Breast epithelium (tissue), 4 donors: ENCODE measurements around the gene LENG8. TPM values are rescaled to one million over a fixed set of nuclear protein-coding genes. Genes with fewer than 3 reads are reported as not detected.
"Not testable (repeated sequence)": the region's sequence is repeated elsewhere in the genome, so short reads cannot be mapped to it uniquely, and the experiment has no call there.

Source experiments
- DNase-seq, 2 donors: peaks; one replicate each; pipeline ENCODE4 v3.0.0-alpha.2; 2019; ENCODE audit warnings: low spot score in 2 of 2
- H3K27ac ChIP-seq, 2 donors: fragments of 200-600 bp; sonication (generic) in 1 of 2; one replicate each; pipeline ENCODE4 v1.5.1; 2016 to 2019; ENCODE audit warnings: mild to moderate bottlenecking in 1 of 2
- H3K27me3 ChIP-seq, 2 donors: fragments of 200-600 bp; sonication (generic) in 1 of 2; one replicate each; pipeline versions ENCODE4 v1.5.1 to v1.6.0; 2017 to 2019; ENCODE audit warnings: control low read depth in 1 of 2, mild to moderate bottlenecking in 1 of 2
- H3K36me3 ChIP-seq: fragments of 200-600 bp; one replicate; pipeline ENCODE4 v1.5.1; 2019
- H3K4me1 ChIP-seq, 2 donors: fragments of 200-600 bp; sonication (generic); one replicate each; pipeline ENCODE4 v1.5.1; 2016 to 2019; ENCODE audit warnings: control low read depth in 1 of 2
- H3K4me3 ChIP-seq, 3 donors: fragments of 200-600 bp; sonication (generic); 1 replicate in 2 of 3; 2 replicates in 1 of 3; pipeline ENCODE4 v1.5.1; 2016 to 2019; ENCODE audit warnings: mild to moderate bottlenecking in 3 of 3, moderate library complexity in 2 of 3
- H3K9me3 ChIP-seq, 2 donors: fragments of 200-600 bp; sonication (generic) in 1 of 2; one replicate each; pipeline ENCODE4 v1.5.1; 2016 to 2019; ENCODE audit warnings: control low read depth in 1 of 2
- CTCF ChIP-seq, 3 donors: fragments of 450-650 bp; IDR thresholded peaks; one replicate each; pipeline ENCODE4 v1.5.1; 2016 to 2017; ENCODE audit warnings: antibody characterized with exemption in 3 of 3, mild to moderate bottlenecking in 3 of 3, moderate library complexity in 3 of 3
- POLR2A ChIP-seq: fragments of 450-650 bp; IDR thresholded peaks from one replicate; pipeline ENCODE4 v1.6.1; 2016; ENCODE audit warnings: antibody characterized with exemption, mild to moderate bottlenecking, moderate library complexity
- POLR2AphosphoS5 ChIP-seq, 3 donors: sonication (generic); formaldehyde crosslinking; IDR thresholded peaks; one replicate each; pipeline ENCODE4 v1.6.1; 2017; ENCODE audit warnings: antibody characterized with exemption in 3 of 3
- intact Hi-C: fragments of 100-400 bp; cut with DNase I; formaldehyde crosslinking; loops from one replicate; pipeline ENCODE4 v1.15.1; 2023; ENCODE audit warnings: low total_unique reads
- total RNA-seq, 3 donors: library from RNA; depleted of rRNA; stranded (reverse); fragments of >200 nt; gene quantifications; one replicate each; pipeline ENCODE4 v1.1.0, GENCODE V29; 2016

The LENG8 gene
- total RNA-seq, 3 donors from 2014 or later = 82.9 to 204 (median 148) TPM

- no peak for TF ChIP-seq CTCF (IDR thresholded peaks at IDR 0.05)
- TF ChIP-seq POLR2AphosphoS5 (IDR thresholded peaks at IDR 0.05) = no peak
- TF ChIP-seq POLR2A = no peak
- DNase-seq = no peak
- H3K9me3 ChIP-seq = no peaks in the 10 kb centered on the region
- H3K4me3 ChIP-seq = no peak overlapping the region
- intact Hi-C loops = no loop called here
- no peaks in the 10 kb centered on the region for H3K36me3 ChIP-seq
- no peaks in the 10 kb centered on the region for H3K4me1 ChIP-seq
- no peak overlapping the region for H3K27ac ChIP-seq
- peaks cover 0 to 18% of the 10 kb centered on the region in 2 donors for H3K27me3 ChIP-seq
These were observed 35.5 kb downstream of the LENG8 start for GRCh38 chr19:54484451-54484850.

DNA sequence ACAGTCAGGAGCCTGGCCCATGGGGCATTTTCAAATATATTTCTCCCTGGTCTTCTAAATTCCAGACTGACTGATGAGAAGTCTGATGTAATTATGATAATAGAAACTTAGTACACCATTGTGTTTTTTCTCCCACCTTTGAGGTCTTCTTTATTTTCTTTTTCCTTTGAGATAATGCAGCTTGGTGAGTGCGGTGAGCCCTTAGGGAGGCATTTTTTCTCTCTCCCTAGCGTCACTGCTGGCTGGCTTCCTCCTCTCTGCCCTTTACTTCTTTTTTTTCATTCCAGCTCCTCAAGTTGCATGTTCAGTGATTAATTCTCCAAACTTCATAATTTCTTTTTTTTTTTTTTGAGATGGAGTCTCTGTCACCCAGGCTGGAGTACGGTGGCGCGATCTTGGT lies 36.9 kb downstream of the LENG8 start:
- no peak for TF ChIP-seq CTCF (IDR thresholded peaks at IDR 0.05)
- TF ChIP-seq POLR2A = no peak
- TF ChIP-seq POLR2AphosphoS5 (IDR thresholded peaks at IDR 0.05) = no peak
- Histone ChIP-seq H3K9me3 (no peaks in the 10 kb centered on the region), H3K4me3 (no peak overlapping the region), H3K27ac (no peak overlapping the region), H3K36me3 (no peaks in the 10 kb centered on the region), H3K27me3 (peaks cover 0 to 18% of the 10 kb centered on the region in 2 donors), H3K4me1 (no peaks in the 10 kb centered on the region)
- DNase-seq = no peak
- intact Hi-C loops = no loop called here

GRCh38 chr19:54489341-54489740 lies 40.3 kb downstream of the LENG8 start:
- Histone ChIP-seq H3K27me3 (peaks cover 0 to 19% of the 10 kb centered on the region in 2 donors), H3K4me1 (no peaks in the 10 kb centered on the region), H3K4me3 (no peak overlapping the region), H3K36me3 (no peaks in the 10 kb centered on the region), H3K27ac (no peak overlapping the region), H3K9me3 (no peaks in the 10 kb centered on the region)
- intact Hi-C loops = no loop called here
- no peak for DNase-seq
- no peak for TF ChIP-seq POLR2AphosphoS5 (IDR thresholded peaks at IDR 0.05)
- no peak for TF ChIP-seq CTCF (IDR thresholded peaks at IDR 0.05)
- TF ChIP-seq POLR2A = no peak

- intact Hi-C loops = no loop called here
- Histone ChIP-seq H3K27me3 (peaks cover 0 to 16% of the 10 kb centered on the region in 2 donors), H3K27ac (no peak overlapping the region), H3K36me3 (no peaks in the 10 kb centered on the region), H3K4me3 (no peak overlapping the region), H3K9me3 (no peaks in the 10 kb centered on the region), H3K4me1 (no peaks in the 10 kb centered on the region)
- DNase-seq = no peak
- TF ChIP-seq CTCF (IDR thresholded peaks at IDR 0.05) (no peak), POLR2AphosphoS5 (IDR thresholded peaks at IDR 0.05) (no peak), POLR2A (no peak)
These were observed 40.8 kb downstream of the LENG8 start for GRCh38 chr19:54489766-54490165.

GRCh38 chr19:54492568-54492967 lies 43.6 kb downstream of the LENG8 start:
- Histone ChIP-seq H3K9me3 (no peaks in the 10 kb centered on the region), H3K36me3 (no peaks in the 10 kb centered on the region), H3K4me3 (no peak overlapping the region), H3K4me1 (no peaks in the 10 kb centered on the region), H3K27me3 (peaks cover 0 to 15% of the 10 kb centered on the region in 2 donors), H3K27ac (no peak overlapping the region)
- TF ChIP-seq POLR2A = no peak
- no peak for TF ChIP-seq CTCF (IDR thresholded peaks at IDR 0.05)
- no peak for TF ChIP-seq POLR2AphosphoS5 (IDR thresholded peaks at IDR 0.05)
- no peak for DNase-seq
- intact Hi-C loops = no loop called here

GRCh38 chr19:54493056-54493455 lies 44.1 kb downstream of the LENG8 start:
- H3K9me3 ChIP-seq, H3K4me3 ChIP-seq, H3K27ac ChIP-seq, H3K4me1 ChIP-seq, H3K36me3 ChIP-seq, DNase-seq, intact Hi-C loops: not testable (repeated sequence)
- H3K27me3 ChIP-seq = peaks cover 0 to 15% of the 10 kb centered on the region in 2 donors
